Measurements from ENCODE around the gene CERCAM. TPM values are rescaled to one million over a fixed set of nuclear protein-coding genes. Genes with fewer than 3 reads are reported as not detected.

Gene CERCAM
- total and polyA plus RNA-seq, 2 of the 4 experiments (the other 2 are of a cell fraction) = 15.1 to 118 TPM

DNA sequence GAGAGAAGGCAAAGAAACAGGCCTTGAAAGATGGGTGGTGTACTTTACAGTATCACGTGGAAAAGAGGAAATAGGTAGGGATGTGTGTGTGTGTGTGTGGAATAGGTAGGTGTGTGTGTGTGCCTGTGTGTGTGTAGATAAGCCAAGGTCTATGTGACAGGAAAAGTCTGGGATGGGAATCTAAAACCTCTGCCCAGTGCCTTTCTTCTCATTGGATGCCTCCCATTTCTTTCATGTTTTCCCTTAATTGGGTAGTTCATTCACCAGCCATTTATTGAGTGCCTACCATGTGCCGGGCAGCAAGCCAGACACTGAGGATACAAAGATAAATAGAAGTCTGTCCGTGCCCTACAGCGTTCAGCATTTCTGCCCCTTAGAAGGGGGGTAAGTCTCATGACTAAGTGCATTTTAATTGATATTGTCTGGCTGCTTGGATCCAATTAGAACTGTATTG is 48.4 kb upstream of the CERCAM start:
- Histone ChIP-seq H3K9me3 (ENCODE audit: control insufficient read depth, insufficient read depth, low read length) (no peaks in the 10 kb centered on the region), H3K23ac (ENCODE audit: low read depth, low read length) (peak overlapping the region; percentile 89), H2AK5ac (ENCODE audit: low read depth, low read length) (peak overlapping the region; percentile 88; the same call in 1 of the 2 replicates), H2BK20ac (ENCODE audit: low read depth, low read length) (no peak overlapping the region), H3K4me3 (ENCODE audit: insufficient read depth, low read depth, low read length) (peak overlapping the region; percentile 77), H4K5ac (ENCODE audit: low read depth, low read length) (peak overlapping the region; percentile 92; the same call in 1 of the 2 replicates), H3K56ac (ENCODE audit: extremely low read depth, insufficient read depth, low read length) (peak overlapping the region; percentile 92; the same call in 1 of the 2 replicates), H2BK5ac (ENCODE audit: low read depth, low read length, poor library complexity, severe bottlenecking) (peak overlapping the region; percentile 87), H3K9ac (ENCODE audit: low read depth, low read length) (peak overlapping the region; percentile 94), H4K8ac (ENCODE audit: low read depth in 2 of 2, low read length in 2 of 2) (peak overlapping the region; percentile 95 to 98), H3K4ac (ENCODE audit: low read depth, low read length) (peak overlapping the region; percentile 88), H4K91ac (ENCODE audit: insufficient read depth, low read depth, low read length) (peak overlapping the region; percentile 90), H3K27ac (ENCODE audit: insufficient read depth, low read length) (peak overlapping the region; percentile 90), H3K14ac (replicated peaks; ENCODE audit: low read depth, low read length) (peak overlapping the region; percentile 41), H2BK15ac (ENCODE audit: low read depth, low read length) (no peak overlapping the region; the same call in 2 of the 3 replicates), H3K18ac (ENCODE audit: low read depth, low read length) (no peak overlapping the region), H3K27me3 (ENCODE audit: control insufficient read depth, insufficient read depth, low read length) (no peaks in the 10 kb centered on the region), H3K4me1 (ENCODE audit: control insufficient read depth, insufficient read depth, low read length) (peaks cover 14% of the 10 kb centered on the region), H2AK9ac (replicated peaks; ENCODE audit: low read depth, low read length, poor library complexity) (peak overlapping the region; percentile 75), H3K4me2 (ENCODE audit: low read depth, low read length) (peak overlapping the region; percentile 96), H4K20me1 (ENCODE audit: insufficient read depth, low read length) (0 out of 2 replicates have a peak, but pooled peaks cover 4% of the 10 kb centered on the region), H3K9me1 (ENCODE audit: insufficient read depth, low read length) (peaks cover 12% of the 10 kb centered on the region), H3K79me1 (ENCODE audit: low read depth in 1 of 2, low read length in 2 of 2) (peaks cover 28 to 76% of the 10 kb centered on the region in 2 experiments), H2BK120ac (ENCODE audit: low read depth, low read length) (no peak overlapping the region), H3K36me3 (ENCODE audit: control insufficient read depth, insufficient read depth, low read length) (peaks cover 2% of the 10 kb centered on the region; the same call in 1 of the 2 replicates), H2AFZ (replicated peaks; ENCODE audit: low read length, poor library complexity) (no peak overlapping the region)
- DNase-seq (no peak), ATAC-seq (ENCODE audit: low read depth) (no peak)
- no TSS peak for BruUV-seq (replicated peaks)
- in situ Hi-C loops (cut with MboI; ENCODE audit: low sequenced_read_pairs) = no loop called here
- TF ChIP-seq CHD1 (IDR thresholded peaks at IDR 0.05; ENCODE audit: low read depth, low read length) (no peak), ELK1 (IDR thresholded peaks at IDR 0.05; ENCODE audit: borderline replicate concordance, low read depth, low read length) (no peak), MAFK (IDR thresholded peaks at IDR 0.05; ENCODE audit: low read depth, low read length) (no peak), MXI1 (IDR thresholded peaks at IDR 0.05; ENCODE audit: borderline replicate concordance, low read depth, low read length) (no peak), CTCF (conservative IDR thresholded peaks at IDR 0.05; ENCODE audit: low read depth, low read length) (no peak), FOS (IDR thresholded peaks at IDR 0.05; ENCODE audit: low read depth, low read length) (no peak), RAD21 (IDR thresholded peaks at IDR 0.05; ENCODE audit: low read length) (no peak), CEBPB (IDR thresholded peaks at IDR 0.05; ENCODE audit: low read depth, low read length) (no peak), RFX5 (IDR thresholded peaks at IDR 0.05; ENCODE audit: low read depth, low read length) (no peak)
- ChIA-PET CTCF (interaction anchor here (0.7 to 1.7 kb wide), 2 partner anchors 10 to 191 kb away, joined by 3 to 4 read pairs; no protein-coding TSS in a partner anchor), POLR2A (ENCODE audit: unreplicated experiment) (no interaction called here)
- dilution Hi-C loops (cut with HindIII; ENCODE audit: low sequenced_read_pairs, unreplicated experiment) = no loop called here
- intact Hi-C loops (cut with micrococcal nuclease) = no loop called here
- WGBS, 2 experiments (ENCODE audit: extremely low coverage in 2 of 2, insufficient read length in 1 of 2) = no CpG with 5 or more reads among the region's 4 CpGs

All from IMR-90 (cell line).